ENCODE measurements around the gene RELN. TPM values are rescaled to one million over a fixed set of nuclear protein-coding genes. Genes with fewer than 3 reads are reported as not detected.

RELN gene
- total and polyA plus RNA-seq, 10 of the 15 experiments (the other 5 are each of a cell fraction or from before 2014, with no cell fraction given): 0.11 to 0.21 TPM; not detected in 8

DNA sequence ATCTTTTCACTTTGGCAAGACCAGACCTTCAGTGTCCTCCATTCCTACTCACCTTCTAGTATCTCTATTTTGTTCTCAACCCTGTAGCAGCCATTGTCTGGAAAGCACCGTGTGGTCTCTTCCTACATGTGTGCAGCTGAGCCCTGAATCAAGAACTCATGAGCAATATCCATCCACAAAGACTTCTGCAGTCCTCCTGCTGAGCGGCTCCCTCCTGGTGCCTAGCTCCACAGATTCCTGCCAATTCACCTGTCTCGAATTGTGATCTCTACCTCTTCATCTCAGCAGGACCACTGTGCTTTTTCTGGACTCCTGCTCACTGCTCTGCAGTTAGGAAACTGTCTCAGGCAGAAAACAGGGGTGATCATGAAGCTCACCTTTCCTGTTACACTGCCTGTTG is 118.8 kb downstream of the RELN start:
- no peak for FAIRE-seq
- BruUV-seq (replicated peaks): no TSS peak
- ChIA-PET SMC1A (ENCODE audit: uncharacterized antibody, unreplicated experiment) (interaction anchor here (1.5 kb wide), 1 partner anchor 8 kb away, joined by 4 read pairs; no protein-coding TSS in a partner anchor), CTCF (no interaction called here), RAD21 (ENCODE audit: unreplicated experiment) (no interaction called here), POLR2A (no interaction called here)
- ATAC-seq: no peak
- Histone ChIP-seq H3K36me3 (ENCODE audit: control insufficient read depth in 2 of 2, insufficient read depth in 2 of 2, low read length in 1 of 2) (no peaks in the 10 kb centered on the region), H3K27ac (ENCODE audit: control insufficient read depth, insufficient read depth) (no peak overlapping the region), H3K79me2 (ENCODE audit: control insufficient read depth, insufficient read depth, low read length) (no peaks in the 10 kb centered on the region), H3K4me2 (ENCODE audit: control insufficient read depth, insufficient read depth) (no peak overlapping the region), H3K9me3 (replicated peaks; ENCODE audit: control insufficient read depth, insufficient read depth, low read length) (no peaks in the 10 kb centered on the region), H3K27me3 (replicated peaks in 1 of 2; ENCODE audit: control insufficient read depth in 2 of 2, insufficient read depth in 2 of 2, low read length in 1 of 2) (no peaks in the 10 kb centered on the region), H4K20me1 (ENCODE audit: control insufficient read depth, insufficient read depth) (no peaks in the 10 kb centered on the region), H3K4me3 (no peak overlapping the region), H3K9ac (ENCODE audit: control insufficient read depth, insufficient read depth, low read length) (no peak overlapping the region), H3K4me1 (ENCODE audit: control insufficient read depth, insufficient read depth, low read length) (no peaks in the 10 kb centered on the region), H2AFZ (ENCODE audit: control insufficient read depth, low read depth, low read length) (no peak overlapping the region)
- TF ChIP-seq FOXM1 (IDR thresholded peaks at IDR 0.05; ENCODE audit: low read depth, low read length) (no peak), HDAC6 (IDR thresholded peaks at IDR 0.05; ENCODE audit: unreplicated experiment) (no peak), ESRRA (IDR thresholded peaks at IDR 0.05; ENCODE audit: low read length) (no peak)
- in situ Hi-C loops (cut with MboI): no loop called here
- DNase-seq (ENCODE audit: low read depth, low spot score): no peak
- intact Hi-C loops (cut with micrococcal nuclease; ENCODE audit: unreplicated experiment): no loop called here
- WGBS (ENCODE audit: insufficient coverage, insufficient replicate concordance, low lambda C conversion rate, missing lambda C conversion rate): 2% methylated on average over 3 of the region's 3 CpGs

DNA sequence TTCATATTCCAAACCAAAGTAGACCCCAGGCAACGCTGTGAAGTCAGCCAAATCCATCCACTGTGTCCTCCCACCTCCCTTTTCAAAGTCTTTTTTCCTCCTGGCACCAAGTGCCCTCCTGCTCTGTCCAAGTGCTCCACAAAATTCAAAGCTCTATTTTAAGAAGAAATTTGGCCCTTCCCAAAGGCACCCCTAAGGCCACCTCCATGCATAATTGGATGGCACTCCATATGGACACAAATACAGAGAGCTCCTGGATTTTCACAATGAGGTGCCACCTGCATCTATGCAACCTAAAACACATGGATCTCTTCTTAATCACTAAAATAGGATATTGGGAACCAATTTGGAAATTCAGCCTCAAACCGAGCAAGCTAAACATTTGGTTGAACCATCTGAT is 121.6 kb downstream of the RELN start:
- Histone ChIP-seq H4K20me1 (ENCODE audit: control insufficient read depth, insufficient read depth) (no peaks in the 10 kb centered on the region), H3K27ac (ENCODE audit: control insufficient read depth, insufficient read depth) (no peak overlapping the region), H3K9ac (ENCODE audit: control insufficient read depth, insufficient read depth, low read length) (no peak overlapping the region), H3K9me3 (replicated peaks; ENCODE audit: control insufficient read depth, insufficient read depth, low read length) (no peaks in the 10 kb centered on the region), H2AFZ (ENCODE audit: control insufficient read depth, low read depth, low read length) (no peak overlapping the region), H3K4me1 (ENCODE audit: control insufficient read depth, insufficient read depth, low read length) (no peaks in the 10 kb centered on the region), H3K4me2 (ENCODE audit: control insufficient read depth, insufficient read depth) (no peak overlapping the region), H3K36me3 (ENCODE audit: control insufficient read depth in 2 of 2, insufficient read depth in 2 of 2, low read length in 1 of 2) (no peaks in the 10 kb centered on the region), H3K27me3 (replicated peaks in 1 of 2; ENCODE audit: control insufficient read depth in 2 of 2, insufficient read depth in 2 of 2, low read length in 1 of 2) (no peaks in the 10 kb centered on the region), H3K4me3 (no peak overlapping the region), H3K79me2 (ENCODE audit: control insufficient read depth, insufficient read depth, low read length) (no peaks in the 10 kb centered on the region)
- no TSS peak for BruUV-seq (replicated peaks)
- ChIA-PET POLR2A (no interaction called here), CTCF (no interaction called here), SMC1A (ENCODE audit: uncharacterized antibody, unreplicated experiment) (no interaction called here), RAD21 (ENCODE audit: unreplicated experiment) (no interaction called here)
- TF ChIP-seq, protein P1, sequence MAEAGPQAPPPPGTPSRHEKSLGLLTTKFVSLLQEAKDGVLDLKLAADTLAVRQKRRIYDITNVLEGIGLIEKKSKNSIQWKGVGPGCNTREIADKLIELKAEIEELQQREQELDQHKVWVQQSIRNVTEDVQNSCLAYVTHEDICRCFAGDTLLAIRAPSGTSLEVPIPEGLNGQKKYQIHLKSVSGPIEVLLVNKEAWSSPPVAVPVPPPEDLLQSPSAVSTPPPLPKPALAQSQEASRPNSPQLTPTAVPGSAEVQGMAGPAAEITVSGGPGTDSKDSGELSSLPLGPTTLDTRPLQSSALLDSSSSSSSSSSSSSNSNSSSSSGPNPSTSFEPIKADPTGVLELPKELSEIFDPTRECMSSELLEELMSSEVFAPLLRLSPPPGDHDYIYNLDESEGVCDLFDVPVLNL (IDR thresholded peaks at IDR 0.05; ENCODE audit: low read depth, low read length): no peak
- TF ChIP-seq MYB (IDR thresholded peaks at IDR 0.05; ENCODE audit: borderline replicate concordance, low read depth, low read length): no peak
- TF ChIP-seq EP300 (IDR thresholded peaks at IDR 0.05; ENCODE audit: borderline replicate concordance in 1 of 2, control insufficient read depth in 1 of 2, low read depth in 2 of 2, low read length in 2 of 2): no peak
- TF ChIP-seq RAD51 (IDR thresholded peaks at IDR 0.05): no peak
- TF ChIP-seq ASH2L (IDR thresholded peaks at IDR 0.05; ENCODE audit: borderline replicate concordance, low read depth): no peak
- TF ChIP-seq CHD2 (IDR thresholded peaks at IDR 0.05; ENCODE audit: borderline replicate concordance, low read depth, low read length): no peak
- no peak for DNase-seq (ENCODE audit: low read depth, low spot score)
- no peak for ATAC-seq
- intact Hi-C loops (cut with micrococcal nuclease; ENCODE audit: unreplicated experiment) (no loop called here), in situ Hi-C loops (cut with MboI) (no loop called here)
- 10% methylated on average over 2 of the region's 2 CpGs for WGBS (ENCODE audit: insufficient coverage, insufficient replicate concordance, low lambda C conversion rate, missing lambda C conversion rate)
- no peak for FAIRE-seq

Measured in GM12878 (cell line).